HG03135 (cell line): ENCODE data around the gene MDFIC2.

Experiments
- ATAC-seq: cut with Tn5 transposase; IDR thresholded peaks from one replicate; pipeline ENCODE4 v1.9.1; 2021; ENCODE audit warnings: mild to moderate bottlenecking, moderate library complexity; ENCODE audit not compliant: unreplicated experiment

The MDFIC2 gene

GRCh38 chr3:70183781-70184504 lies 128.5 kb downstream of the MDFIC2 start:
- ATAC-seq, result no peak

- ATAC-seq, result no peak
Measured at GRCh38 chr3:70182166-70182565, 130.3 kb downstream of the MDFIC2 start.

- ATAC-seq, result no peak
Measured at GRCh38 chr3:70180664-70181063, 131.8 kb downstream of the MDFIC2 start.

- ATAC-seq, result no peak
Measured at GRCh38 chr3:70179111-70179510, 133.3 kb downstream of the MDFIC2 start.

DNA sequence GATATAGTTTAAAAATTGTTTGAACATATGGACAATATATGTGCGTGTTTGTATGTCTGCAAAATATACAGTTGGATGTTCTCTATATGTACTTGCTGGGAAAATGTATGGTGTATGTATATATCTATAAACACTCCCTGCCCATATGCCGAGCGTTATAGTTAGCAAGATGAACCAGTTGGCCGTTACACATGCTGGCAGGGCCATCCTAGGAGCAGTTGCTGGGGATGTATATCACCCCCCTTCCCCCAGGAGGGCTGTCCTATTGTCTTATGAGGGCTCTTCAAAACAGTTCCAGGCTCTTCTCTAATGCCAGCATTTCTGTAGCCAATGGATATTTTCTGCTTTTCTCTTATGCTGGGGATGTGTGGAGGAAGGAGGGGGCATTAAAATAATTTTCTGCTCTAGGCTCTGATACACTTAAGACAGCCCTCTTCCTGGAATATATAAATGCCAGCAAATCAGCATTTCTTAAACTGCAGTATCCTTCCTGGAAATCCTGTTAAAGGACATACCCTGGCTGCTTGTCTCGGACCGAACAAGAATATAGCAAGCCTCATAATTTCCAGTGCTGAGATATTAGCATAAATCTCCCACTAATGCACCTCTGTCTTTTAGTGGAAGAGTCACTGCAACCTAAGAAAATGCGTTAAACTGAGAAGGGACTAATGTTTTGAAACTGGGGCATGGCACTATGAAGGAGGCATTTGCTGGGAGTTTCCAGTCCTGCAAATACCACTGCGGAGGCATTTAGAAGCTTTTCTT lies 134.4 kb downstream of the MDFIC2 start:
- ATAC-seq, result no peak

DNA sequence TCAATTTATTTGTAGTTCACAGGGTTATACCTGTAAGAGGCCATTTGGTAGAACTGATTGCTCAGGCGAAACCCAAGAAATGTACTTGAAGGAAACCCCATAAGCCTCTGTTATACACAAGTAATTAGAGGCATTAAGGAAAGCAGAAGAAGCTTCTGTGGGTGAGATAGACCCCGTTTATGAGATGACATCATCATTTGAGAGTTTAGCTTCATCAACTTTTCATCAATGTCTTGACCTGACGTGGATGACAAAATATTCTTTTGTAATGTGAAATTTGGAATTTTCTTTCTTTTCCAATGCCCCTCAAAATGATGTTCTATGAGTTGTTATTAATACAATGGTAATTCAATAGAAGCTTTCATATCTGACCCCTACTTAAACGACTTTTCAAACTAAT lies 136.2 kb downstream of the MDFIC2 start:
- ATAC-seq, result no peak

- ATAC-seq, result no peak
Measured at GRCh38 chr3:70156808-70157207, 155.6 kb downstream of the MDFIC2 start.

DNA sequence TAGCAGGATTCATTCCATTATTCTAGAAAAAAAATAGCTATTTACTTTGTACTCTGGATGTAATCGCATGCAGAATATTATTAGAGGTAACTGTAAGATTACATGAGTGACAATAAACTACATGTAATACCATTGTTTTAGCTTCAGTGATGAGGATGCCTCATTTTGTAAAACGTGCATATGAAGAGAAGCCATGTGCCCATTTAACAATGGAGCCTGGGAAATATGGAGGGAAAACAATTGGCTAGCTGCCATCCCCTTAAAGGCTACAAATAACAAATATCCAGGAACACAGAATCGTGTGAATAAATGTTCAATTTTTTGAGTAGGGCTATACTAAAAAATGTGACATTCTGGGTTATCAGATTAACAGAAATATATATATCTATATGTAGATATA lies 161.8 kb downstream of the MDFIC2 start:
- ATAC-seq, result no peak

- ATAC-seq, result no peak
Measured at GRCh38 chr3:70149714-70150400, 162.6 kb downstream of the MDFIC2 start.
